ENCODE measurements around the gene PPAN. TPM values are rescaled to one million over a fixed set of nuclear protein-coding genes. Genes with fewer than 3 reads are reported as not detected.

The PPAN gene
- total RNA-seq, 1 donor from 2014 or later, result 39.6 TPM

DNA sequence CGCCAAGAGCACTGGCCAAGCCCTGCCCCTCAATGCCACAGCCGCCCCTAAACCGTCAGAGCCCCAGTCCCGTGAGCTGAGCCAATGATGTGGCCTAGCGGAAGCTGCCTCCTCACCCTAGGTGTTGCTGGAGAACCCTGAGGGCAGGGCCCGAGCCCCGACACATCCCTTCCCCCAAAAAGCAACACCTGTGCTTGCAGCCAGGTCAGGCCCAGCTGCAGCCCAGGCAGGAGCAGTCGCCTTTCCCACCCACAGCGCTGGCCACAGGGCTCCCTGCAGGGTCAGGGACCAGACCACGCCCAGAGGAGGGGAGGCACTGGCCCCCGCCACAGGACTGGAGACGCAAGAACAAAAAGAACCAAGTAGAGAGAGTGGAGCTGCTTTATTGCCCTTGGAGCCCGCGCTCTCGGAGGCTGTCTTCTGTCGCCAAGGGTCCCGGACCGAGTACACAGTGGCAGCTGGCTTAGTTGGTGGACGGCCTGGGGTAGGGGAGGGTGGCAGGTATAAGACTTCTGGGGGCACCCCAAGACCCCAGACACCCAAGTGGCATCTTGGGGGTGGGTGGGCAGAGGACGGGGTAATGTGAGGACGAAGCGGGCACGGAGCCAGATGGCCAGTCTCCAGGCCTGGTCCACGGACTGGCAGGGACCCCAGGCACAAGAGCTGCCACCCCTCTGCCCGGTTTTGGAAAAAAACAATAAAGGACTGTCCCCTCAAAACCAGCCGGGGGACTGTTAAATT is 8.7 kb downstream of the PPAN start:
- TF ChIP-seq, protein P1, sequence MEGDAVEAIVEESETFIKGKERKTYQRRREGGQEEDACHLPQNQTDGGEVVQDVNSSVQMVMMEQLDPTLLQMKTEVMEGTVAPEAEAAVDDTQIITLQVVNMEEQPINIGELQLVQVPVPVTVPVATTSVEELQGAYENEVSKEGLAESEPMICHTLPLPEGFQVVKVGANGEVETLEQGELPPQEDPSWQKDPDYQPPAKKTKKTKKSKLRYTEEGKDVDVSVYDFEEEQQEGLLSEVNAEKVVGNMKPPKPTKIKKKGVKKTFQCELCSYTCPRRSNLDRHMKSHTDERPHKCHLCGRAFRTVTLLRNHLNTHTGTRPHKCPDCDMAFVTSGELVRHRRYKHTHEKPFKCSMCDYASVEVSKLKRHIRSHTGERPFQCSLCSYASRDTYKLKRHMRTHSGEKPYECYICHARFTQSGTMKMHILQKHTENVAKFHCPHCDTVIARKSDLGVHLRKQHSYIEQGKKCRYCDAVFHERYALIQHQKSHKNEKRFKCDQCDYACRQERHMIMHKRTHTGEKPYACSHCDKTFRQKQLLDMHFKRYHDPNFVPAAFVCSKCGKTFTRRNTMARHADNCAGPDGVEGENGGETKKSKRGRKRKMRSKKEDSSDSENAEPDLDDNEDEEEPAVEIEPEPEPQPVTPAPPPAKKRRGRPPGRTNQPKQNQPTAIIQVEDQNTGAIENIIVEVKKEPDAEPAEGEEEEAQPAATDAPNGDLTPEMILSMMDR (IDR thresholded peaks at IDR 0.05; ENCODE audit: unreplicated experiment), result no peak
- no peak for DNase-seq (ENCODE audit: low spot score)
- Mint-ChIP-seq H3K9me3 (ENCODE audit: unreplicated experiment) (no peaks in the 10 kb centered on the region), H3K4me3 (ENCODE audit: unreplicated experiment) (no peak overlapping the region), H3K4me1 (ENCODE audit: unreplicated experiment) (peaks cover 8% of the 10 kb centered on the region), H3K27ac (ENCODE audit: unreplicated experiment) (peak overlapping the region; percentile 70), H3K27me3 (ENCODE audit: unreplicated experiment) (peaks cover 25% of the 10 kb centered on the region), H3K36me3 (ENCODE audit: low read depth, unreplicated experiment) (peaks cover 35% of the 10 kb centered on the region)

DNA sequence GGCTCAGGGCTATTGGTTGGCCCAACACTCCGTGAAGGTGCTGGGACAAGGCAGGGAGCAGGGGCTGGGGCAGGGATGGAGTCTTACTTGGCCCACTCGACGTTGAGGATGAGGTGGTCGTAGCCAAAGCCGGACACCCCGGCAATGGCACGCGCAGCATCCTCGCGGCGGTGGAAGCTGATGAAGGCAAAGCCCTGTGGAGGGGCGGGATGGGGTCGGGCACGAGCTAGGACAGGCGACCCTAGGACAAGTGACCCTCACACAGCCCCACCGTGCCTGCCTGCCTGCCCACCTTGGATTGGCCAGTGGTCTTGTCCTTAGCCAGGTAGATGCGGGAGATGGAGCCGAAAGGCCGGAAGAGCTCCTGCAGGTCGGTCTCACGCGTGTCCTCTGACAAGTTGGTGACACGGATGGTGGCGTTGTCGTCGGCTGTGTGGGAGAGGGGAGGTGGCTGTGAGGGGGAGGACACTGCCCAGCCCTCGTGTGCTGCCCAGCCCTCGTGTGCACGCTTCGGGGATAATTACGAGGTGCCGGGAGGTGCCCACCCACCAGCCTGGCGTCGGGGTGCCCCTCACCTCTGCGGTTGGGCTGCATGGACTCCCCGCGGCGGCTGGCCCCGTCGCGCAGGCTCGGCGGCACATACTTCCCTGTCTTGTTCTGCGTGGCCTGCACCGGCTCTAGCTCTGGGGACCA is 9.4 kb downstream of the PPAN start:
- peaks cover 31% of the 10 kb centered on the region for H3K36me3 Mint-ChIP-seq (ENCODE audit: low read depth, unreplicated experiment)
- peaks cover 8% of the 10 kb centered on the region for H3K4me1 Mint-ChIP-seq (ENCODE audit: unreplicated experiment)

DNA sequence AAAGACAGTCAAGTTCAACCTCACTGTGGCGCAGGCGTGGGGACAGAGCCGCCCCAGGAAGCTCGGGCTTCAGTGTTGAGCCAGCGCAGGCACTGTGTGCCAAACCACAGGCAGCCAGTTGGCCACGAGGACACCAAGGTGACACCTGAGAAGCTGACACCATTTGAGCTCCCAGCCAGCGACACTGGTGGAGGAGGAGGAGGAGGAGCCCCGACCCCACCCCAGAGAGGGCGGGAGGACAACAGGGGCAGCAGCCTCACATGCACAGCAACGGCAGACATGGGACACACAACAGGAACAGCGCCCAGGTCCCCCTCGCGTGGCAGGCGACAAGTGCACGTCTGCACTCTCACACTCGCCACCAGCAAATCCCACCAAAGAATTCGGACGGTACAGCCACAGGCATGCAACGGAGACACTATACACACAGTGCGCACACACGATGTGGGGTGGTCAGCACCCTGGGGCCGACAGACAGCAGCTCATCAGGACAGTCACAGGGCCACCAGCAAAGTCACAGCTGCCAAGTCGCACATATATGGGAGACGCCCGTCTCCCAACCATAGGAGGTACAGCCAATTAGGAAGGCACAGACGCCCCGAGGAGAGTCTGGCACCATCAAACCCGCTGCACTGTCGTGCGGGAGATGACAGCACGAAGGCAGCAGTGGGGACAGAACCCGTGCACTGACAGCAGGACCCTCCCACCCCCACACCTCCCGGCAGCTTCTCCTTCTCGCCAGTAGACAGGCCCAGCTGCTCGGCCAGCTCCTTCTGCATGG is 10.1 kb downstream of the PPAN start:
- Mint-ChIP-seq H3K27me3 (ENCODE audit: unreplicated experiment) (peaks cover 22% of the 10 kb centered on the region), H3K27ac (ENCODE audit: unreplicated experiment) (no peak overlapping the region), H3K9me3 (ENCODE audit: unreplicated experiment) (no peaks in the 10 kb centered on the region), H3K4me3 (ENCODE audit: unreplicated experiment) (peak overlapping the region; percentile 63), H3K36me3 (ENCODE audit: low read depth, unreplicated experiment) (peaks cover 28% of the 10 kb centered on the region), H3K4me1 (ENCODE audit: unreplicated experiment) (peaks cover 5% of the 10 kb centered on the region)
- TF ChIP-seq, protein P1 (IDR thresholded peaks at IDR 0.05; ENCODE audit: unreplicated experiment), result no peak
- no peak for DNase-seq (ENCODE audit: low spot score)

More for the DNA sequence above, 9.4 kb downstream of the PPAN start:
- TF ChIP-seq, protein P1 (IDR thresholded peaks at IDR 0.05; ENCODE audit: unreplicated experiment), result no peak
- H3K27ac Mint-ChIP-seq (ENCODE audit: unreplicated experiment), result no peak overlapping the region
- no peaks in the 10 kb centered on the region for H3K9me3 Mint-ChIP-seq (ENCODE audit: unreplicated experiment)
- peak overlapping the region; percentile 37 for H3K4me3 Mint-ChIP-seq (ENCODE audit: unreplicated experiment)
- DNase-seq (ENCODE audit: low spot score), result no peak
- peaks cover 25% of the 10 kb centered on the region for H3K27me3 Mint-ChIP-seq (ENCODE audit: unreplicated experiment)

DNA sequence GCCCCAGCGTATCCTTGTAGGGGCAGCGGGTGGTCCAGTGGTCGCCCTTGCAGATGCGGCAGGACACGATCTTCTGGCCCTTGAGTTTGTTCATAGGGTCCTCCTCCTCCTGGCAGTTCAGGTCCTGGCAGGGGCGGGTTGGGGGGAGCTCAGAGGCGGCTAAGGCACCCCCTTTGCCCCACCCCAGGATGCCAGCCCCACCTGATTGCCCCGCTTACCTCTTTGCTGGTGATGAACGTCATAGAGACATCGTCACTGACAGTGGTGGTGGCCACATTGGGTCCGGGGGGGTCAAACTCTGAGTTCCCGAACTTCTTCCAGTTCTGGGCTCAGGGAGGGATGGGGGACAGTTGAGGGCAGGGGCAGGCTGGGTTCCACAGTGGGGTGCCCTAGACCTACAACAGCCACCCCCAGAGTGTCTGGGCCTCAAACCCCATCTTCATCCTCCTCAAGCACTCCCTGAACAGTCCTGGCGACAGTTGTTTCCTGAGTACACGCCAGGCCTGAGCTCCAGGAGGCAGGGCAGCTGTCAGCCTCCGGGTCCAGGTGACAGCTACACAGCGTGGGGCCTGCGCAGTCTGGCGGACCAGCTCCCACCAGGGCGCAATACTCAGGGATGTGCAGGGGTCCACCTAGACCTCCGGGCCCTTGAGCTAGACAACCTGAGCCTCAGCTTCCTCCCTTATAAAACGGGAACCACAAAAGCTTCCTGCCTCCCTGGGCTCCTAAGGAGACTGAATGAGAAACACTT is 10.9 kb downstream of the PPAN start:
- peaks cover 24% of the 10 kb centered on the region for H3K36me3 Mint-ChIP-seq (ENCODE audit: low read depth, unreplicated experiment)

More for the DNA sequence above, 10.9 kb downstream of the PPAN start:
- DNase-seq (ENCODE audit: low spot score), result no peak
- H3K9me3 Mint-ChIP-seq (ENCODE audit: unreplicated experiment), result no peaks in the 10 kb centered on the region
- H3K4me1 Mint-ChIP-seq (ENCODE audit: unreplicated experiment), result peaks cover 5% of the 10 kb centered on the region
- no peak overlapping the region for H3K27ac Mint-ChIP-seq (ENCODE audit: unreplicated experiment)
- no peak overlapping the region for H3K4me3 Mint-ChIP-seq (ENCODE audit: unreplicated experiment)
- TF ChIP-seq, protein P1 (IDR thresholded peaks at IDR 0.05; ENCODE audit: unreplicated experiment), result no peak
- peaks cover 19% of the 10 kb centered on the region for H3K27me3 Mint-ChIP-seq (ENCODE audit: unreplicated experiment)

Measured in endothelial cell (in vitro differentiated cells).